Kidney tubule cell (primary cell): ENCODE data around the gene NPB.

Source experiments
- DNase-seq: peaks from one replicate; pipeline ENCODE4 v3.0.0-alpha.2; 2018; ENCODE audit warnings: low spot score

Gene NPB

DNA sequence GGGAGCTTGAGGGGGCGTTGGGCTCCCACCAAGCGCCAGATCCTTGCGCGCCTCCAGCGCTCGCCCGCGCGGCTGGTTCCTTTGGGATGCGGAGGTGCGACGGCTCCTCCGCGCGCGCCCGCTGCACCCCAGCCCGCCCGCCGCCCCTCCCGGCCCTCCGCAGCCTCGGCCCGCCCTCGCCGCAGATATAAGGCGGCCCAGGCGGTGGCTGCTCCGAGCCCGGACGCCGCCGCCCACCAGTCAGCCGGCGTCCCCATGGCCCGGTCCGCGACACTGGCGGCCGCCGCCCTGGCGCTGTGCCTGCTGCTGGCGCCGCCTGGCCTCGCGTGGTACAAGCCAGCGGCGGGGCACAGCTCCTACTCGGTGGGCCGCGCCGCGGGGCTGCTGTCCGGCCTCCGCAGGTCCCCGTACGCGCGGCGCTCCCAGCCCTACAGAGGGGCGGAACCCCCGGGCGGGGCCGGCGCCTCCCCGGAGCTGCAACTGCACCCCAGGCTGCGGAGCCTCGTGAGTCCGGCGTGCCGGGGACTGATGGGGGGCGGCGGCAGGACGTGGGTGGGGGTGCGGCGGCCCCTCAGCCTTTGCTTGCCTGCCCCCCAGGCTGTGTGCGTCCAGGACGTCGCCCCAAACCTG lies at the start of gene NPB:
Gene NPB, plus strand, starts transcription at position 216 of the 630 bp plus-strand sequence. Its CDS starts 40 bp downstream, at position 256.
- no peak for DNase-seq

DNA sequence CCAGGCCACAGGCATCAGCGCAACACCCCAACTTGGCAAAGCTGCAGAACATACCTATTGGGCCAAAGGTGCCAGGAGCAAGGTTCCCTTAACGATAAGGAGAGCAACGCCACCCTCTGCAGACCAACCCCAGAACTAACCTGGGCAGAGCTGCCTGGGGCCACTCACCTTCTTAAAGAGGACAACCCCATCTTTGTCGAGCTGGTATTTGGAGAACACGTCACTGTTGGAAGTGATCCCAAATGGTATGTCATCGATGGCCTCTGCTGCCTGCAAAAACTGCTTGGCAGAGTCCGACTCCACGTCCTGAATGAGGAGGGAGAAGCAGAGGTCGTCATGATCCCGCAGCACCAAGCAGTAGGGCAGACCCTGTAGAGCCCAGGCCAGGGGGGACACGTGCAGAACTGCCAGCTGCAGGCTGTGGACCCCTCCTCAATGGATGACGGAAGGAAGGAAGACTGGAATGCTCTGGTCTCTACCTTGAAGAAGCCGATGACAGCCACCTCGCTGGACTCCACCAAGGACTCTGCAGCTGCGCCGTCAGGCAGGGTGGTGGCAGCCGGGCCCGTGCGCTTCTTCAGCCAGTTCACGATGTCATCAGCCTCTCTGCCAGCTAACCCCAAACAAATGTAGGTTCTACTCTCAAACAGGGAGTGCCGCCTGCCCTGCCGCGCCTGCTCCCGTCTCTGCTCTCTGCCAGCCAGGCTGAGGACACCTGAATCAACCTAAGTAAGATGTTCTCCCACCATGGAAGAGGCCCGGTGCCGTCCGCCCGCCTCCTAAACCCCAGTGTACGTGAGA lies 46.9 kb upstream of the NPB start:
- DNase-seq, result no peak

GRCh38 chr17:81858170-81858966 lies 43.7 kb upstream of the NPB start:
- no peak for DNase-seq

DNA sequence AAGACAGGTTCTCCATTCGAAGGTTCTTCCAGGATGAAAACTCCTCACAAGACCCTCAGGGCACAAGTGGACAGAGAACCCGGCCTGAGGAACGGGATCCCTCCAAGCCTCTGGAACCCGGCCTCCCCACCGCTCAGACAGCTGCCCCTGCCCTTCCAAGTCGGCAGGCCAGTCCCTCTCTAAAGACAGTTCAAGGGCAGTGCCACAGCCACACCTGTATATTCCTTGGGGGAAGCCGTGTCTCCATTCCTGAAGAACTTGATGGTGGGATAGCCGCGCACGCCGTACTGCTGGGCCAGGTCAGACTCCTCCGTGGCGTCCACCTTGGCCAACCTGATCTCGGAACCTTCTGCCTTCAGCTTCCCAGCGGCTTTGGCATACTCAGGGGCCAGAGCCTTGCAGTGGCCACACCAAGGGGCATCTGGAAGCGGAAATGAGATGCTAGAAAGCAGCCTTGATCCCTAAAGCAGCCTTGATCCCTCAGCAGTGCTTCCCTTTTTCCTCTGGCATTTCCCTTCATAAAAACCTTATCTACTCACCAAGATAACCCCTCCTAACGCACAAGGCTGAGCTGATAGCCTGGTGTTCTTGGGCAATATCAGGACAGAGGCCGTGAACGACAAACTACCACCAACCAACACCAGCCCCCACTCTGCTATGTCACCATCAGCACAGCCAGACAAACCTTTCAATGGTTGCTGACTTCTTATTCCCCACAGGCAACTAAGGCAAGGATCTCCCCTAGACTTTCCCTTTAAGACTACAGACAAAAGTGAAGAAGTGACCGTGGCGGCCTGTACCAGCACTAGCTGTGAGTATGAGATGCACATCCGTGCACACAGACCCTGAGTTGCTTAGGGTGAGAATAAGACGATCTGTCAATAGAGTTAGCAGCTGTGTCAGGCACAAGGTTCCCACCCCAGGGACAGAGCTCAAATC lies 42.8 kb upstream of the NPB start:
- no peak for DNase-seq

DNA sequence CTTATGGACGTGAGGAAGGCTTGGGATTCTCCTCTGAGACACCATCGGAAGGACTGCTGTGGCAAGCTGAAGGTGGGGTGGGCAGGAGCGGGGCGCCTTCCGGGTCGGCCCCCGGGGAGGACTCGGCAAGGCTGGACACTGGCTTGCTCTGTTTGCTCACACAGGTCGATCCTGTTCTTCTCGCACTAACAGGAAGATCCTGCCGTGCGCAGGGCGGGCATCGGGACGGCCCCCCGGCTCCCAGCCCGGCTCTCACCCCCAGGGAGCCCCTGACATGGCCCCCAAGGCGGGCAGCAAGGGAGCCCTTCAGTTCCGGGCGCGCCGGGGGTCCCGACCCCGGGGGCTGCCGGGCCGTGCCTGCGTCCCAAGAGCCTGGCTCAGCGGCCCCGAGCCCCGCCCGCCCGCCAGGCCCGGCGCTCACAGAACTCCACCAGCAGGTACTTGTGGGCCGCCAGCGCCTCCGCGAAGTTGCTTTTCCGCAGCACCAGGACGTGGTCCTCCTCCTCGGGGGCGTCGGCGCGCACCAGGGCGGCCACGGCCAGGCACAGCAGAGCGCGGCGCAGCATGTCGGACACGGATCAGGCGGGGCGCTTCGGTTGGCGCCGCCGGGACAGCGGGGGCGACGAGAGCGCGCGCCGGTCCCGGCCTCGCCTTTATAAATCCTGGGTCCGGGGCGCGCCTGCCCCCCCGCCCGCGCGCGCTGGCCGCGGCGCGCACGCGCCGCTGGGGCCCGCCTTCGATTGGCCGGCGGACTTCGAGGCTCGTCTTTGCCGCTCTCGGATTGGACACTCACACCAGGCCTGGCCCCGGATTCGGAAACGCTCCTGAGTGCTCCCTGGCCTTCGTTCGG lies 41.9 kb upstream of the NPB start, which contains the start of gene P4HB:
Gene P4HB, minus strand, starts transcription at position 630 of the 850 bp plus-strand sequence. Its CDS starts 64 bp downstream, at position 566.
- DNase-seq, result peak; percentile 28

GRCh38 chr17:81860756-81861568 lies 41.1 kb upstream of the NPB start:
- DNase-seq, result peak; percentile 100

GRCh38 chr17:81863123-81863675 lies 38.8 kb upstream of the NPB start:
- no peak for DNase-seq

DNA sequence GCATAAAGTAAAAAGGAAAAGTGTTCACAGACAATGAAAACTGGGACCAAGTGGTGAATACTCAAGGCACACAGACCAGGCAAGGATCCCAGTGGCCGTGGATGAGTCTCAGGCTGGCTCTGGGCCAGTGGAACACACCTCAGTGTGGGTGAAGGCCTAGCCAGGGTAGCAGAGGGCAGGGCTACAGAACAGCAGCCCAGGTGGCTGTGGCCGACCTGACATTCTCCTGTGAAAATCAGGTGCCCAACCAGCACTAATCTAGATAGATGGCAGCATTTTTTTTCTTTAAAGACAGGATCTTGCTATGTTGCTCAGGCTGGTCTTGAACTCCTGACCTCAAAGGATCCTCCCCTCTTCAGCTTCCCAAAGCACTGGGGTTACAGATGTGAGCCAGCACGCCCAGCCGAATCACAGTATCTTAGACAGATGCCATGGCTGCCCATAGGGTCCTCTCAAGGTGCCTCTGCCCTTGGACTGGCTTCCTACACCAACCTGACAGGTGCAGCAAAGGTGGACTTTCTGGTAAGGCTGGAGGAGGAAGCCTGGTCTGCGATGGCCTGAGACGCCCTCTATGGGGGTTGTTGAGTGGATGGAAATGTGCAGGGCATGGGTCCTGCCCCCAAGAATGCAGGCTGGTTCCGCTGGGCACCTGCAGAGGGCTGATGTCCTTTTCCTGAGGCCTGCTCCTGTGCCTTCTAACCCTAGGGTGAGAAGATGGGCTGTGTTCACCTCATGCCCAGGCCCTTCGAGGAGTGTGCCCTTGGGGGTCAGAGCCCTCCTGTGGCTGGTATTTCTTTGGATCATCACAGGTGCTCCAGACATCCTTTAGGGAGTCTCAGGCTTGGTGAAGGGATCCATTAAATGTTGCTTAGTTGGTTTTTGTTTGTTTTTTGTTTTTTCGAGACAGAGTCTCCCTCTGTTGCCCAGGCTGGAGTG lies 37.9 kb upstream of the NPB start:
- no peak for DNase-seq

- DNase-seq, result no peak
These were observed 36.7 kb upstream of the NPB start for GRCh38 chr17:81865358-81865732.

DNA sequence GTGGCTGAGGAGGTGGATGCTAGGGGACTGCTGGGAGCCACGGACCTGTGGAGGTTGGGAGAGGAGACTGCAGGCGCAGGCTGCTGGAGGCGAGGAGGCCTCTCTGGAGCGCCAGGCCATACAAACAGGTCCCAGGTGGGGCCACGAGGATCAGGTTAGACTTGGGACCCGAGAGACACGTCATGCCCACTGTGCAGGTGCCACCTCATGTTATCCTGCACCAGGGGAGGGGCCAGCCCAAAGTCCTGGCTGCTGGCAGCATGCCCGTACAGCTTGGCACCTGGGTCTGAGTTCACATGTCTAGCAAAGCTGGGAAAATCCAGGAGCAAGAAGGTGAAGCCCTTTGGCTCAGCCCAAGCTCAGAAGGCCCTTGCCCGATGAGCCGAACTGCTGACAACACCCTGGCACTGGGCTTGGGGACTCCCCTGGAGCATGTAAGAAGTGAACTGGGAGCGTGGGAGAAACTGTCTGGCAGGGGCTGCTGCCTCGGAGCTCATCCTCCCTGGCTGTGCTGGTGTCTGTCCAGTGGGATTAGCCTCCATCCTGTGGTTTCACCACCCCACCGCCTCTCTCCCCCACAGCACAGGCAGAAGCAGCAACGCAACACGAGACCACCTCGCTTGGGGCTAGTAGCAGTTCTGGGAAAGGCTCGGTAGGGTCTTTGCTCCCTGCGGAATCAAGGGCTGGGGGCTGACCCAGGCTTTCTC lies 36.2 kb upstream of the NPB start:
- peak; percentile 91 for DNase-seq

GRCh38 chr17:81866440-81867169 lies 35.4 kb upstream of the NPB start:
- DNase-seq, result peak; percentile 23

GRCh38 chr17:81867170-81867990 lies 34.7 kb upstream of the NPB start:
- peak; percentile 50 for DNase-seq

DNA sequence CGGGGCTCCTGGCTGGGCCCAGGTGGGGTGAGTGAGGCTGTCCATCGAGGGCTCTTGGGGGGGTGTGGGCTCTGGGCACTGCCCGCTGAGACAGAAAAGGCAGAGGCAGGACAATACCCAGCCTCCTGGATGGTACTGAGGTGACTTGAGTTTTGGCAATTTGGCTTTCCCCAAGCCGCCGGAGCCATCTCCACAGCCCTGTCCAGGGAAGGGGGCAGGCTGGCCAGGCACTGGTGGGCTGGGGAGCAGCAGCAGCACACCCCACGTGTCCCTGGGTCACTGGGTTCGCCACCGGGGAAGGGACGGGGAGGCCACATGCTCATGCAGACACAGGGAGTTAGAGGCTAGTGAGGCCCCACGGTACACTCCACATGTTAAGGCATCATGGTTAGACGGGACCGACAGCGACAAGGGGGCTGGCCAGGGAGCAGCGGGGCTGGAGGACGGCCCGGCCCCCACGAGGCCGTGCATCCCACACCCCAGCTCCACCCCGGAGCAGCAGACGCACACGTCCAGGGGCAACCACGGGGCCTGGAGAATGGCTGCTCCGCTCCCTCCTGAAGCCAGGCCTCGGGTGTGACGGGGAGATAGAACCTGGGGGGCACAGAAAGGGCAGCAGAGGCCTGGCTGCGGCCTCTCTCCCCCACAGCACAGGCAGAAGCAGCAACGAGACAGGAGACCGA lies 33.9 kb upstream of the NPB start:
- DNase-seq, result peak; percentile 35

GRCh38 chr17:81868674-81869220 lies 33.3 kb upstream of the NPB start:
- peak; percentile 88 for DNase-seq
